IPS-20b (cell line): ENCODE data around the gene ID1.
"Not testable (repeated sequence)": the region's sequence is repeated elsewhere in the genome, so short reads cannot be mapped to it uniquely, and the experiment has no call there.

Experiments used
- H3K27ac ChIP-seq: one replicate; pipeline ENCODE4 v1.5.1; 2013; ENCODE audit warnings: low read length
- H3K27me3 ChIP-seq: 2 replicates; pipeline ENCODE4 v1.6.1; 2013; ENCODE audit warnings: mild to moderate bottlenecking, low read length, inconsistent platforms; ENCODE audit not compliant: insufficient read depth
- H3K36me3 ChIP-seq: 2 replicates; pipeline ENCODE4 v1.6.1; 2013; ENCODE audit warnings: low read depth, mild to moderate bottlenecking, inconsistent platforms, low read length, moderate library complexity; ENCODE audit not compliant: insufficient read depth
- H3K4me1 ChIP-seq: 2 replicates; pipeline ENCODE4 v1.6.1; 2013; ENCODE audit warnings: mild to moderate bottlenecking, control low read depth, inconsistent platforms, low read length, moderate library complexity; ENCODE audit not compliant: insufficient read depth
- H3K4me3 ChIP-seq: 2 replicates; pipeline ENCODE4 v1.5.1; 2013; ENCODE audit warnings: mild to moderate bottlenecking, low read length, inconsistent platforms
- H3K9ac ChIP-seq: 2 replicates; pipeline ENCODE4 v1.6.1; 2013; ENCODE audit warnings: low read depth, mild to moderate bottlenecking, inconsistent platforms, low read length, moderate library complexity
- H3K9me3 ChIP-seq: 2 replicates; pipeline ENCODE4 v1.6.1; 2013; ENCODE audit warnings: mild to moderate bottlenecking, low read depth, low read length, inconsistent platforms; ENCODE audit not compliant: insufficient read depth

Gene ID1

GRCh38 chr20:31594558-31595379, 10.3 kb upstream of the ID1 start:
- Histone ChIP-seq H3K9me3 (no peaks in the 10 kb centered on the region), H3K4me3 (peak overlapping the region; percentile 16; the same call in 1 of the 2 replicates), H3K9ac (peak overlapping the region; percentile 64; the same call in 1 of the 2 replicates), H3K27ac (peak overlapping the region; percentile 68), H3K27me3 (no peaks in the 10 kb centered on the region), H3K4me1 (peaks cover 22% of the 10 kb centered on the region), H3K36me3 (no peaks in the 10 kb centered on the region)

- H3K27ac ChIP-seq, result peak overlapping the region; percentile 68
- H3K9me3 ChIP-seq, result no peaks in the 10 kb centered on the region
- H3K4me1 ChIP-seq, result peaks cover 22% of the 10 kb centered on the region
- peak overlapping the region; percentile 64; the same call in 1 of the 2 replicates for H3K9ac ChIP-seq
- H3K36me3 ChIP-seq, result no peaks in the 10 kb centered on the region
- no peaks in the 10 kb centered on the region for H3K27me3 ChIP-seq
- H3K4me3 ChIP-seq, result peak overlapping the region; percentile 16; the same call in 1 of the 2 replicates
Observed at GRCh38 chr20:31595380-31595653, 9.8 kb upstream of the ID1 start.

- H3K27ac ChIP-seq, result peak overlapping the region; percentile 68
- peaks cover 22% of the 10 kb centered on the region for H3K4me1 ChIP-seq
- no peak overlapping the region for H3K4me3 ChIP-seq
- H3K27me3 ChIP-seq, result no peaks in the 10 kb centered on the region
- H3K9me3 ChIP-seq, result no peaks in the 10 kb centered on the region
- no peaks in the 10 kb centered on the region for H3K36me3 ChIP-seq
- H3K9ac ChIP-seq, result peak overlapping the region; percentile 64
Observed at GRCh38 chr20:31595654-31596411, 9.3 kb upstream of the ID1 start.

DNA sequence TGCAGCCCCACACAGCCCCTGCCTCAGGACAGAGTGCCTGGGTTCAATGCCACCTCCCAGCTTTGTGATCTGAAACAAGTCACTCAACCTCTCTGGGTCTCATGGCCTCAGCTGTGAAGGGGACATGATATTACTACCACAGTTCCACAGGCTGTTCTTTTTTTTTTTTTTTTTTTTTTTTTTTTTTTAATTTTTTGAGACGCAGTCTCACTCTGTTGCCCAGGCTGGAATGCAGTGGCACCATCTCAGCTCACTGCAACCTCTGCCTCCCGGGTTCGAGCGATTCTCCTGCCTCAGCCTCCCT, 8.7 kb upstream of the ID1 start:
- not testable (repeated sequence) for H3K27me3 ChIP-seq, H3K9me3 ChIP-seq, H3K36me3 ChIP-seq, H3K4me3 ChIP-seq
- Histone ChIP-seq H3K4me1 (peaks cover 16% of the 10 kb centered on the region), H3K27ac (peak overlapping the region; percentile 40), H3K9ac (peak overlapping the region; percentile 55)

DNA sequence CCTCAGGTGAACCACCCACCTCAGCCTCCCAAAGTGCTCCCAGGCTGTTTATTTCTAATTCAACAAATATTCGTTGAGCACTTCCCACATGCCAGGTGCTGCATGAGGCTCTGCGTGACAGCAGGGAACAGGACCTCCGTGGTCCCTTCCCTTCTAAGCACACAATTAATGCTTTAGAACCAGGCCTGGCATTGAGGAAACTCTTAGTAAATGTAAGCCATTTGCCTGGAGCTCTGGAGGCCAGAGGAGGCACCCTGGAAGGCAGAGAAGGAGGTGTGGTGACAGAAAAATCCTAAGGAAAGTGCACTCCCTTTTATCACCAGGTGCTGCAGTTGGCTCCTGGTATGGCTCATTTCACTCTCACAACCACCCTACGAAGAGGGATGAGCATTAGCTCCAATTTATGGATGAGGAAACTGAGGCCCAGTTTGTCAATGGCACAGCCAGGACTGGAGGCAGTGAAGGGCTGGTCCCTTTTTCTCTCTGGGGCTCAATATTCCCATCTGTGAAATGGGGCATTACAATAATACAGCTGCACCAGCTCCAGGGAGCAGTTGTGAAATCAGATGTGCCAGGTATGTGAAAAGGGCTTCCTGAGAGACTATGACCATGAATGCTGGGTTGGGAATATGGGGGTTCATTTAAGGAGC, 8.1 kb upstream of the ID1 start:
- no peaks in the 10 kb centered on the region for H3K27me3 ChIP-seq
- no peaks in the 10 kb centered on the region for H3K9me3 ChIP-seq
- no peaks in the 10 kb centered on the region for H3K36me3 ChIP-seq
- H3K4me3 ChIP-seq, result no peak overlapping the region
- peaks cover 15% of the 10 kb centered on the region for H3K4me1 ChIP-seq
- no peak overlapping the region for H3K27ac ChIP-seq
- H3K9ac ChIP-seq, result no peak overlapping the region

GRCh38 chr20:31597481-31597855, 7.6 kb upstream of the ID1 start:
- no peaks in the 10 kb centered on the region for H3K27me3 ChIP-seq
- H3K36me3 ChIP-seq, result no peaks in the 10 kb centered on the region
- peaks cover 15% of the 10 kb centered on the region for H3K4me1 ChIP-seq
- H3K27ac ChIP-seq, result no peak overlapping the region
- H3K9ac ChIP-seq, result no peak overlapping the region
- no peaks in the 10 kb centered on the region for H3K9me3 ChIP-seq
- no peak overlapping the region for H3K4me3 ChIP-seq

GRCh38 chr20:31602431-31602778, 2.7 kb upstream of the ID1 start:
- Histone ChIP-seq H3K4me3 (no peak overlapping the region), H3K27ac (no peak overlapping the region), H3K9ac (no peak overlapping the region), H3K9me3 (no peaks in the 10 kb centered on the region), H3K36me3 (peaks cover 9% of the 10 kb centered on the region), H3K27me3 (no peaks in the 10 kb centered on the region), H3K4me1 (peaks cover 12% of the 10 kb centered on the region; the same call in 1 of the 2 replicates)

DNA sequence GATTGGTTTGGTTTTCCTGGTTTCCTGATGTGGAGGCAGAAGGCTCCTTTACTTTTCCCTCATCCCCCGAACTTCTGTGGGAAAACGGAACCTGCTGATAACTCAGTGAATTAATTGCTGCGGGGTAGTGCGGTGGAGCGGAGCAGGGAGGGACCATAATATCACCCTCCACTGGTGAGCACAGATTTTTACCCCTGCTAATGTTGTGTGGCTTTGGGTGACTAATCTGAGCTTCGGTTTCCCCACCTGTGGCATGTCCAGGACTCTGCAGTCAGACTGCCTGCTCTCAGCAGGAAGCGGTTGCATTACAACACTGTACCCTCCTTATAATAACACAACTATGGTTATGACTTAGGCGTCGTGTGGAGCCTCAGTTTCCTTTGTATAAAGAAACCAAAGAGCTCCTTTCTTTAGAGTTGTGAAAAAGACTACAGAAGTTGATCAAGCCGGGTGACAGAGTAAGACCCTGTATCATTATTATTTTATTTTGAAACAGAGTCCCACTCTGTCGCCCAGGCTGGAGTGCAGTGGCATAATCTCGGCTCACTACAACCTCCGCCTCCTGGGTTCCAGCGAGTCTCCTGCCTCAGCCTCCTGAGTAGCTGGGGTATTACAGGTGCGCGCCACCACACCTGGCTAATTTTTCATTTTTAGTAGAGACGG, 2.2 kb upstream of the ID1 start:
- Histone ChIP-seq H3K27me3 (no peaks in the 10 kb centered on the region), H3K4me1 (peaks cover 16% of the 10 kb centered on the region), H3K9ac (no peak overlapping the region), H3K9me3 (no peaks in the 10 kb centered on the region), H3K36me3 (peaks cover 9% of the 10 kb centered on the region), H3K4me3 (no peak overlapping the region), H3K27ac (no peak overlapping the region)

GRCh38 chr20:31603822-31604566, 1.1 kb upstream of the ID1 start:
- Histone ChIP-seq H3K27me3 (no peaks in the 10 kb centered on the region), H3K4me3 (peak overlapping the region; percentile 89), H3K9me3 (no peaks in the 10 kb centered on the region), H3K36me3 (peaks cover 9% of the 10 kb centered on the region), H3K27ac (peak overlapping the region; percentile 33), H3K9ac (peak overlapping the region; percentile 94), H3K4me1 (peaks cover 23% of the 10 kb centered on the region)

DNA sequence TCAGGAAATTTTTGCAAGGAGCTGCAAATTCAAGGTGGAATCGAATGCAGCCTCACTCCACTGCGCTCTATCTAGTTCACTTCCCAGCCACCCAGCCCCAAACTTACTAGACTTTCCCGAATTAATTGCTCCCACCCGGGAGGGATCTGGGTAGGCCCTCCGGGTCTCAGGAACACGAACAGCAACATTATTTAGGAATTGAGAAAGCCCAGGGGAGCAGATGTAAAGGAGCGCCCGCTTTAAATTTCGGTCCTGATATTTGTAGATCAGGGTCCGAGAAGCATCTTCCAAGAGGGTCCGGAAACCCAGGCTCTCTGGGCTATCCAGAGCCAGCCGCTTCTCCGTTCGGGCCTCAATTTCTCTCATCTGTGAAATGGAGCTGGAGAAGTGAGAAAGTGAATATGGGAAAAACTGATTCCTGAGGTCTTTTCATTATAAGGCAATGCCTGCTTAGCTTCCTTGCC, 490 bp upstream of the ID1 start:
- H3K4me1 ChIP-seq, result peaks cover 24% of the 10 kb centered on the region
- peak overlapping the region; percentile 94 for H3K9ac ChIP-seq
- peaks cover 9% of the 10 kb centered on the region for H3K36me3 ChIP-seq
- H3K4me3 ChIP-seq, result peak overlapping the region; percentile 89
- H3K9me3 ChIP-seq, result no peaks in the 10 kb centered on the region
- no peaks in the 10 kb centered on the region for H3K27me3 ChIP-seq
- peak overlapping the region; percentile 33 for H3K27ac ChIP-seq
